ENCODE measurements around the gene RWDD1.
"Not testable (repeated sequence)": the region's sequence is repeated elsewhere in the genome, so short reads cannot be mapped to it uniquely, and the experiment has no call there.

Gene RWDD1

GRCh38 chr6:116561377-116562018 is 9.8 kb upstream of the RWDD1 start:
- no peak for DNase-seq

- DNase-seq: no peak
Measured at GRCh38 chr6:116562019-116562403, 9.3 kb upstream of the RWDD1 start.

GRCh38 chr6:116562614-116563013 is 8.7 kb upstream of the RWDD1 start:
- DNase-seq: no peak

GRCh38 chr6:116563830-116564229 is 7.5 kb upstream of the RWDD1 start:
- no peak for DNase-seq

- DNase-seq: no peak
Measured at GRCh38 chr6:116564311-116564710, 7.0 kb upstream of the RWDD1 start.

GRCh38 chr6:116564921-116565872 is 6.1 kb upstream of the RWDD1 start:
- DNase-seq: peak; percentile 40

GRCh38 chr6:116568111-116568510 is 3.2 kb upstream of the RWDD1 start:
- DNase-seq: no peak

- no peak for DNase-seq
Measured at GRCh38 chr6:116568821-116569755, 2.2 kb upstream of the RWDD1 start.

GRCh38 chr6:116571683-116572000 is 338 bp downstream of the RWDD1 start:
- DNase-seq: no peak

- no peak for DNase-seq
Measured at GRCh38 chr6:116572162-116572561, 858 bp downstream of the RWDD1 start.

GRCh38 chr6:116575227-116575626 is 3.9 kb downstream of the RWDD1 start:
- DNase-seq: no peak

GRCh38 chr6:116577486-116577885 is 6.2 kb downstream of the RWDD1 start:
- no peak for DNase-seq

- DNase-seq: no peak
Measured at GRCh38 chr6:116578335-116578734, 7.0 kb downstream of the RWDD1 start.

GRCh38 chr6:116579143-116579542 is 7.8 kb downstream of the RWDD1 start:
- DNase-seq: no peak

GRCh38 chr6:116580198-116580597 is 8.9 kb downstream of the RWDD1 start:
- DNase-seq: no peak

- DNase-seq: no peak
Measured at GRCh38 chr6:116586276-116586675, 15.0 kb downstream of the RWDD1 start.

- no peak for DNase-seq
Measured at GRCh38 chr6:116586738-116587137, 15.4 kb downstream of the RWDD1 start.

GRCh38 chr6:116595247-116595646 is 23.9 kb downstream of the RWDD1 start:
- no peak for DNase-seq

- DNase-seq: no peak
Measured at GRCh38 chr6:116596815-116597214, 25.5 kb downstream of the RWDD1 start.

GRCh38 chr6:116603916-116604315 is 32.6 kb downstream of the RWDD1 start:
- DNase-seq: not testable (repeated sequence)

GRCh38 chr6:116604868-116605267 is 33.6 kb downstream of the RWDD1 start:
- not testable (repeated sequence) for DNase-seq

- DNase-seq: no peak
Measured at GRCh38 chr6:116605935-116606334, 34.6 kb downstream of the RWDD1 start.

- no peak for DNase-seq
Measured at GRCh38 chr6:116611056-116611455, 39.8 kb downstream of the RWDD1 start.
